OCI-LY7 (cell line): ENCODE data around the gene TMPRSS6.

Experiments used
- CTCF ChIP-seq: fragments of 200-600 bp; sonication (generic); conservative IDR thresholded peaks from 2 replicates; pipeline ENCODE4 v1.5.1; 2014; ENCODE audit warnings: mild to moderate bottlenecking, antibody characterized with exemption, low read length, moderate library complexity, mixed read lengths
- EZH2phosphoT487 ChIP-seq: fragments of 200-600 bp; sonication (generic); IDR thresholded peaks from 2 replicates; pipeline ENCODE4 v1.6.1; 2018; ENCODE audit warnings: low read depth, borderline replicate concordance, mild to moderate bottlenecking, mixed run types, antibody characterized with exemption, low read length, moderate library complexity, mixed read lengths

GRCh38 chr22:37088750-37089408, 20.6 kb downstream of the TMPRSS6 start:
- TF ChIP-seq CTCF (no peak), EZH2phosphoT487 (no peak)
